Islet of Langerhans (tissue), 1 donor: ENCODE results near the gene RFESD.
"Not testable (repeated sequence)": the region's sequence is repeated elsewhere in the genome, so short reads cannot be mapped to it uniquely, and the experiment has no call there.

Experiments
- FAIRE-seq: peaks from one replicate; lab custom pipeline; 2011; peaks lifted over from hg19 to GRCh38; lab: Jason Lieb, UNC

RFESD gene

GRCh38 chr5:95667061-95667618 is 20.6 kb downstream of the RFESD start:
- FAIRE-seq: no peak

- FAIRE-seq: no peak
Observed at GRCh38 chr5:95667678-95668077, 21.1 kb downstream of the RFESD start.

- no peak for FAIRE-seq
Observed at GRCh38 chr5:95668216-95668615, 21.6 kb downstream of the RFESD start.

GRCh38 chr5:95668728-95669127 is 22.2 kb downstream of the RFESD start:
- no peak for FAIRE-seq

- peak; percentile 94 for FAIRE-seq
Observed at GRCh38 chr5:95669540-95669939, 23.0 kb downstream of the RFESD start.

GRCh38 chr5:95669985-95670384 is 23.4 kb downstream of the RFESD start:
- FAIRE-seq: no peak

GRCh38 chr5:95670568-95670967 is 24.0 kb downstream of the RFESD start:
- FAIRE-seq: no peak

- FAIRE-seq: no peak
Observed at GRCh38 chr5:95671826-95672225, 25.2 kb downstream of the RFESD start.

GRCh38 chr5:95672641-95673040 is 26.1 kb downstream of the RFESD start:
- no peak for FAIRE-seq

GRCh38 chr5:95673081-95673480 is 26.5 kb downstream of the RFESD start:
- no peak for FAIRE-seq

- FAIRE-seq: no peak
Observed at GRCh38 chr5:95682891-95683290, 36.3 kb downstream of the RFESD start, which contains the start of gene SPATA9. SPATA9 (minus strand) TSS chr5:95682991; CDS start chr5:95682854, 137 bp downstream.

- FAIRE-seq: no peak
Observed at GRCh38 chr5:95684361-95684760, 37.8 kb downstream of the RFESD start.

GRCh38 chr5:95686651-95687050 is 40.1 kb downstream of the RFESD start:
- FAIRE-seq: no peak

- FAIRE-seq: no peak
Observed at GRCh38 chr5:95689680-95690079, 43.1 kb downstream of the RFESD start.

GRCh38 chr5:95690333-95690732 is 43.8 kb downstream of the RFESD start:
- FAIRE-seq: no peak

GRCh38 chr5:95697781-95698681 is 51.5 kb downstream of the RFESD start:
- no peak for FAIRE-seq

GRCh38 chr5:95699337-95699736 is 52.8 kb downstream of the RFESD start:
- no peak for FAIRE-seq

GRCh38 chr5:95701074-95701473 is 54.5 kb downstream of the RFESD start:
- FAIRE-seq: peak; percentile 30

GRCh38 chr5:95704150-95704549 is 57.6 kb downstream of the RFESD start:
- no peak for FAIRE-seq

GRCh38 chr5:95706196-95706595 is 59.6 kb downstream of the RFESD start:
- not testable (repeated sequence) for FAIRE-seq

GRCh38 chr5:95707055-95707454 is 60.5 kb downstream of the RFESD start:
- no peak for FAIRE-seq
